ENCODE data around the gene ATMIN.

DNA sequence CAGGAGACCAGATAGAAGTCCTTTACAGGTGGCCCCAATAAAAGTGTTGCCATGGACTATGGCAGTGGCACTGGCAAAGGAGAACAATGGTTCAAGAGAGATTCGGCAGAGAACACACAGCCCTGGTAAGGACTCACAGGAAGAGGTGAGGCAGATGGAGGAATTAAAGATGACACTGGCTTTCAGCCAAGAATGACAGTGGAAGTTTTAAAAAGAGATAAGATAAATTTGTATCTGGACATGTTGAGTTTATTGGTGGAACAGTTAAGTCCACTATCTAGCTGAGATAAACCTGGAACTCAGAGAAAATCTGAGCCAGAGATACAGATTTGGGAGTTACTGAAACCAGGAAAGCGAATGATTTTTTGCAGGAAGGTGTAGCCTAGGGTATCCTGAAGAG, 49.1 kb upstream of the ATMIN start:
- TF ChIP-seq POLR2AphosphoS5 (IDR thresholded peaks at IDR 0.05), result no peak
- TF ChIP-seq, protein P1, sequence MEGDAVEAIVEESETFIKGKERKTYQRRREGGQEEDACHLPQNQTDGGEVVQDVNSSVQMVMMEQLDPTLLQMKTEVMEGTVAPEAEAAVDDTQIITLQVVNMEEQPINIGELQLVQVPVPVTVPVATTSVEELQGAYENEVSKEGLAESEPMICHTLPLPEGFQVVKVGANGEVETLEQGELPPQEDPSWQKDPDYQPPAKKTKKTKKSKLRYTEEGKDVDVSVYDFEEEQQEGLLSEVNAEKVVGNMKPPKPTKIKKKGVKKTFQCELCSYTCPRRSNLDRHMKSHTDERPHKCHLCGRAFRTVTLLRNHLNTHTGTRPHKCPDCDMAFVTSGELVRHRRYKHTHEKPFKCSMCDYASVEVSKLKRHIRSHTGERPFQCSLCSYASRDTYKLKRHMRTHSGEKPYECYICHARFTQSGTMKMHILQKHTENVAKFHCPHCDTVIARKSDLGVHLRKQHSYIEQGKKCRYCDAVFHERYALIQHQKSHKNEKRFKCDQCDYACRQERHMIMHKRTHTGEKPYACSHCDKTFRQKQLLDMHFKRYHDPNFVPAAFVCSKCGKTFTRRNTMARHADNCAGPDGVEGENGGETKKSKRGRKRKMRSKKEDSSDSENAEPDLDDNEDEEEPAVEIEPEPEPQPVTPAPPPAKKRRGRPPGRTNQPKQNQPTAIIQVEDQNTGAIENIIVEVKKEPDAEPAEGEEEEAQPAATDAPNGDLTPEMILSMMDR (IDR thresholded peaks at IDR 0.05 in 8 of 11, conservative IDR thresholded peaks at IDR 0.05 in 3 of 11), result no peak

All from spleen (tissue), 7 donors.